GM12891 (cell line): Measurements from ENCODE around the gene SURF6.
"Not testable (repeated sequence)": the region's sequence is repeated elsewhere in the genome, so short reads cannot be mapped to it uniquely, and the experiment has no call there.

Source experiments
- DNase-seq: peaks from one replicate; pipeline ENCODE4 v3.0.0; 2011; ENCODE audit warnings: low spot score; ENCODE audit not compliant: insufficient read length
- FAIRE-seq: peaks from 2 replicates; lab custom pipeline; 2011; peaks lifted over from hg19 to GRCh38; lab: Jason Lieb, UNC
- PAX5 ChIP-seq: IDR thresholded peaks from 2 replicates; pipeline ENCODE4 v1.6.1; 2011; ENCODE audit warnings: low read length, moderate library complexity, mild to moderate bottlenecking; ENCODE audit not compliant: insufficient read depth, severe bottlenecking
- POLR2A ChIP-seq: IDR thresholded peaks from 2 replicates; pipeline ENCODE4 v1.6.1; 2011; ENCODE audit warnings: low read depth, low read length, control low read depth
- POLR2AphosphoS5 ChIP-seq: IDR thresholded peaks from 2 replicates; pipeline ENCODE4 v1.6.1; 2011; ENCODE audit warnings: low read depth, low read length, control low read depth
- POU2F2 ChIP-seq: IDR thresholded peaks from 2 replicates; pipeline ENCODE4 v1.6.1; 2011; ENCODE audit warnings: low read depth, mild to moderate bottlenecking, control low read depth, low read length, moderate library complexity
- SPI1 ChIP-seq: IDR thresholded peaks from 2 replicates; pipeline ENCODE4 v1.6.1; 2011; ENCODE audit warnings: low read depth, low read length, control low read depth
- TAF1 ChIP-seq: IDR thresholded peaks from 2 replicates; pipeline ENCODE4 v1.6.1; 2011; ENCODE audit warnings: low read depth, low read length, control low read depth

SURF6 gene

GRCh38 chr9:133340916-133341315 lies 4.9 kb upstream of the SURF6 start:
- FAIRE-seq (no peak), DNase-seq (no peak)
- TF ChIP-seq POLR2AphosphoS5 = no peak
- no peak for TF ChIP-seq TAF1
- no peak for TF ChIP-seq SPI1
- no peak for TF ChIP-seq POLR2A
- no peak for TF ChIP-seq PAX5
- TF ChIP-seq POU2F2 = no peak

GRCh38 chr9:133340256-133340655 lies 4.3 kb upstream of the SURF6 start:
- FAIRE-seq (peak; percentile 80), DNase-seq (no peak)
- peak; percentile 47 for TF ChIP-seq SPI1
- TF ChIP-seq POU2F2 = no peak
- TF ChIP-seq POLR2AphosphoS5 = 0 out of 2 replicates have a peak, but pooled peaks have one; percentile 30
- no peak for TF ChIP-seq PAX5

- FAIRE-seq (no peak), DNase-seq (no peak)
- TF ChIP-seq POLR2A (no peak), POLR2AphosphoS5 (no peak), TAF1 (no peak), PAX5 (no peak), SPI1 (no peak), POU2F2 (no peak)
Observed at GRCh38 chr9:133339641-133340040, 3.7 kb upstream of the SURF6 start.

GRCh38 chr9:133334888-133335287 lies 1.1 kb downstream of the SURF6 start:
- DNase-seq = not testable (repeated sequence)

GRCh38 chr9:133334161-133334560 lies 1.8 kb downstream of the SURF6 start:
- FAIRE-seq = no peak
- DNase-seq = no peak
- TF ChIP-seq POLR2AphosphoS5 = no peak
- TF ChIP-seq POLR2A = no peak
- no peak for TF ChIP-seq PAX5
- no peak for TF ChIP-seq POU2F2
- TF ChIP-seq TAF1 = no peak

More at GRCh38 chr9:133334888-133335287, 1.1 kb downstream of the SURF6 start:
- FAIRE-seq = not testable (repeated sequence)

- no peak for TF ChIP-seq PAX5
- DNase-seq (no peak), FAIRE-seq (no peak)
Observed at GRCh38 chr9:133333566-133333965, 2.4 kb downstream of the SURF6 start.

- no peak for DNase-seq
- FAIRE-seq = no peak
- TF ChIP-seq TAF1 (no peak), POLR2A (no peak), PAX5 (no peak), POU2F2 (no peak), POLR2AphosphoS5 (no peak), SPI1 (no peak)
Observed at GRCh38 chr9:133333011-133333410, 3.0 kb downstream of the SURF6 start.

GRCh38 chr9:133332381-133332730 lies 3.6 kb downstream of the SURF6 start:
- FAIRE-seq (no peak), DNase-seq (no peak)
- TF ChIP-seq POLR2AphosphoS5 (no peak), POLR2A (no peak), SPI1 (no peak), TAF1 (no peak), POU2F2 (no peak), PAX5 (no peak)

- FAIRE-seq (no peak), DNase-seq (no peak)
- TF ChIP-seq PAX5 (no peak), POU2F2 (no peak), SPI1 (no peak), POLR2AphosphoS5 (no peak), POLR2A (no peak)
Observed at GRCh38 chr9:133331641-133332380, 4.2 kb downstream of the SURF6 start.

- no peak for DNase-seq
- TF ChIP-seq PAX5 = no peak
- TF ChIP-seq TAF1 = no peak
- no peak for TF ChIP-seq POU2F2
- TF ChIP-seq POLR2AphosphoS5 = no peak
- no peak for TF ChIP-seq POLR2A
- no peak for TF ChIP-seq SPI1
- FAIRE-seq = no peak
Observed at GRCh38 chr9:133331221-133331620, 4.8 kb downstream of the SURF6 start.

GRCh38 chr9:133329306-133330156 lies 6.5 kb downstream of the SURF6 start:
- not testable (repeated sequence) for DNase-seq, FAIRE-seq
